ENCODE measurements around the gene SULT6B1.
"Not testable (repeated sequence)": the region's sequence is repeated elsewhere in the genome, so short reads cannot be mapped to it uniquely, and the experiment has no call there.

SULT6B1 gene

DNA sequence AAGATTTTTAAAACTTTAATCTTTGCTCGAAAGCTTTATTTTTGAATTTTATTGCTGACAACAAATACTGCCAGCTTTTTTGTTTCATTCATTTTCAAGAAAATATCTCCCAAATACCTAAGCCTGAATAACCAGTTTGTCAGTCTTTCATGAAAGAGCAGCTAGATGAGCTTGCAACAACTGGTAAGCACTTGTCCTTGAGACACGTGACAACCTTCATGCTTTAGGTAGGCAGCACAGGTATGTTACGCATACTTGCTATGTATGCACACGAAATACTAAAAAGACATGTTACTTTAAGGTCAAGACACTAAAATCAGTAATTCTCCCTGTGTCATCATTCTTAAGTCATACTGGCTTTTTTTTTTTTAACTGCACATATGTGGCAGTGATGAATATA, 30.6 kb upstream of the SULT6B1 start:
- H3K36me3 ChIP-seq (ENCODE audit: control insufficient read depth, insufficient read depth, low read length), result peaks cover 15% of the 10 kb centered on the region; the same call in 1 of the 2 replicates
- DNase-seq (ENCODE audit: low read depth, low spot score), result no peak

GRCh38 chr2:37215250-37215649, 26.8 kb upstream of the SULT6B1 start:
- Histone ChIP-seq H3K9me3 (ENCODE audit: control insufficient read depth, insufficient read depth, low read length) (no peaks in the 10 kb centered on the region), H3K27ac (ENCODE audit: low read length) (no peak overlapping the region), H3K27me3 (ENCODE audit: control insufficient read depth, insufficient read depth, low read length) (no peaks in the 10 kb centered on the region), H3K36me3 (ENCODE audit: control insufficient read depth, insufficient read depth, low read length) (peaks cover 26% of the 10 kb centered on the region; the same call in 1 of the 2 replicates), H3K4me1 (ENCODE audit: control insufficient read depth, insufficient read depth, low read length) (no peaks in the 10 kb centered on the region), H3K4me3 (ENCODE audit: low read length) (no peak overlapping the region)
- no peak for DNase-seq (ENCODE audit: low read depth, low spot score)
- no CpG with 5 or more reads among the region's 1 CpG for WGBS (ENCODE audit: insufficient coverage, insufficient read length)

More for the DNA sequence above, 30.6 kb upstream of the SULT6B1 start:
- Histone ChIP-seq H3K9me3 (ENCODE audit: control insufficient read depth, insufficient read depth, low read length) (no peaks in the 10 kb centered on the region), H3K4me3 (ENCODE audit: low read length) (no peak overlapping the region), H3K27ac (ENCODE audit: low read length) (no peak overlapping the region), H3K27me3 (ENCODE audit: control insufficient read depth, insufficient read depth, low read length) (no peaks in the 10 kb centered on the region), H3K4me1 (ENCODE audit: control insufficient read depth, insufficient read depth, low read length) (no peaks in the 10 kb centered on the region)
- no CpG with 5 or more reads among the region's 4 CpGs for WGBS (ENCODE audit: insufficient coverage, insufficient read length)

DNA sequence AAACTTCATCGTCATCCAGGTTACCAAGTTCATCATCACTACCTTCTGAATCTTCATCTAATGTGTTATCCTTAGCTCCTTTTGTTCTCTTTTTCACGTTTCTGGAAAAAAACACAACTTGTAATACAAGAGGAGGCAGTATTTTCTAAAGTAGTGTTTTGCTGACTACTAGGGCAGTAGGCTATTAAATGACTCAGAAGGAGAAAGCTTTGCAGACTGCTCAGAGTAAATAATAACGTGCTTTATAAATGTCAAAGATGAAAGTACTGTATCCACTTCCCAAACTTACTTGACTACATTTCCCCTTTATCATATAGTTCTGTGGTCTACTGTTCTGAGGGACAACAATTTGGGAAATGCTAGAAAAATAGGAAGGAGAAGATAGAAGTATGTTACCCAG, 23.5 kb upstream of the SULT6B1 start:
- H3K4me3 ChIP-seq (ENCODE audit: low read length), result no peak overlapping the region
- 100% methylated on average over 1 of the region's 3 CpGs for WGBS (ENCODE audit: insufficient coverage, insufficient read length)
- H3K9me3 ChIP-seq (ENCODE audit: control insufficient read depth, insufficient read depth, low read length), result no peaks in the 10 kb centered on the region
- H3K27me3 ChIP-seq (ENCODE audit: control insufficient read depth, insufficient read depth, low read length), result no peaks in the 10 kb centered on the region
- DNase-seq (ENCODE audit: low read depth, low spot score), result no peak
- no peak overlapping the region for H3K27ac ChIP-seq (ENCODE audit: low read length)
- H3K36me3 ChIP-seq (ENCODE audit: control insufficient read depth, insufficient read depth, low read length), result peaks cover 31% of the 10 kb centered on the region; the same call in 1 of the 2 replicates
- H3K4me1 ChIP-seq (ENCODE audit: control insufficient read depth, insufficient read depth, low read length), result no peaks in the 10 kb centered on the region

DNA sequence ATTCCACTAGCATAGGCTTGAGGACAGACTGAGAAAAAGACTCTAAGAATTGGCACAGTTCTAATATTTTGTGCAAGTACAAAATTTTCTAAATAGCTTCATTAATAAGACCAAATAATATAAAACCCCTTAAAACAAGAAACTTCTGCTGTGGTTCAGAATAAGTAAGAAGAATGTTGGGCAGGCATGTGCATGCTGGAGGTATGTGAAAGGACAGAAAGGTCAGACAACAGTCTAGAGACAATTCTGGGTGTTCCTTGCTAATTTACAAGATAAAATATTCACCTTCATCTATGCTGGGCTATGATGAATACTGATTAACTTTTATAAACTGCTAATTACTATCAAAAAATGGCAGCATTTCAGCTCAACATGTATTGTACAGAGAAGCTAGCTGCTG, 22.7 kb upstream of the SULT6B1 start:
- Histone ChIP-seq H3K36me3 (ENCODE audit: control insufficient read depth, insufficient read depth, low read length) (peaks cover 34% of the 10 kb centered on the region; the same call in 1 of the 2 replicates), H3K4me1 (ENCODE audit: control insufficient read depth, insufficient read depth, low read length) (no peaks in the 10 kb centered on the region), H3K9me3 (ENCODE audit: control insufficient read depth, insufficient read depth, low read length) (no peaks in the 10 kb centered on the region), H3K27ac (ENCODE audit: low read length) (no peak overlapping the region), H3K27me3 (ENCODE audit: control insufficient read depth, insufficient read depth, low read length) (no peaks in the 10 kb centered on the region), H3K4me3 (ENCODE audit: low read length) (no peak overlapping the region)
- DNase-seq (ENCODE audit: low read depth, low spot score), result no peak

GRCh38 chr2:37206760-37207159, 18.3 kb upstream of the SULT6B1 start:
- peaks cover 36% of the 10 kb centered on the region; the same call in 1 of the 2 replicates for H3K36me3 ChIP-seq (ENCODE audit: control insufficient read depth, insufficient read depth, low read length)
- not testable (repeated sequence) for H3K27ac ChIP-seq (ENCODE audit: low read length); DNase-seq (ENCODE audit: low read depth, low spot score); H3K9me3 ChIP-seq (ENCODE audit: control insufficient read depth, insufficient read depth, low read length); H3K4me3 ChIP-seq (ENCODE audit: low read length); H3K27me3 ChIP-seq (ENCODE audit: control insufficient read depth, insufficient read depth, low read length); H3K4me1 ChIP-seq (ENCODE audit: control insufficient read depth, insufficient read depth, low read length)
- WGBS (ENCODE audit: insufficient coverage, insufficient read length), result no CpG with 5 or more reads among the region's 2 CpGs

DNA sequence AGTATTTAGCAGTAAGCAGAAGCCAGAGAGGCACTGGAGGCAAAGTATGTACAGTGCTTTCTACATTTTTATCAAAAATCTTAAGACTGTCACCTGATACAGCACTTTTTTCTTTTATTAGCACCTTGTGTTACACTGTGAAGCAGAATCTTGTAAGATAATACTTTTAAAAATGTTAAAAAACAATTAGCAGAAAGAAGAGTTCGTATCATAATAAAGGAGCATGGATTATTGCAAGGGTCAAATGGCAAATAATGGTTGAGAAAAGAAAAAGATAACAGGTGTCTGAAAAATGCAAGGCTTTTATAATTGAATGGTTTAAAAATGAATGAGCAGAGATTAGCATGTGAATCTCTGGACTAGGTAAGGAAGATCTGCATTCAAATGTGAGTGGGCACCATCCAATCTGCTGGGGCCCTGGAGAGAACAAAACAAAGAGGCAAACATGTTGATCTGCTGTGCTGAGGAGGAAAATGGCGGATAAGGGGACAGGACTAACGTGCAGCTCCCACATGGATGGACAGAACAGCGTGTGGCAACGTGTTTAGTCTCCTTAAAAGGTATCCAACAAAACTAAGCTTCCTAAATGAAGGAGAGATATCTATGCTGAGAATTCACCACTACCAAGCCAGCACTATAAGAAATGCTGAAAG, 17.3 kb upstream of the SULT6B1 start:
- Histone ChIP-seq H3K9me3 (ENCODE audit: control insufficient read depth, insufficient read depth, low read length) (peaks cover 2% of the 10 kb centered on the region; the same call in 1 of the 2 replicates), H3K4me3 (ENCODE audit: low read length) (no peak overlapping the region), H3K36me3 (ENCODE audit: control insufficient read depth, insufficient read depth, low read length) (peaks cover 29% of the 10 kb centered on the region; the same call in 1 of the 2 replicates), H3K27ac (ENCODE audit: low read length) (peak overlapping the region; percentile 74), H3K4me1 (ENCODE audit: control insufficient read depth, insufficient read depth, low read length) (no peaks in the 10 kb centered on the region), H3K27me3 (ENCODE audit: control insufficient read depth, insufficient read depth, low read length) (no peaks in the 10 kb centered on the region)
- WGBS (ENCODE audit: insufficient coverage, insufficient read length), result no CpG with 5 or more reads among the region's 5 CpGs
- peak; percentile 83 for DNase-seq (ENCODE audit: low read depth, low spot score)

- not testable (repeated sequence) for H3K27me3 ChIP-seq (ENCODE audit: control insufficient read depth, insufficient read depth, low read length); H3K9me3 ChIP-seq (ENCODE audit: control insufficient read depth, insufficient read depth, low read length); H3K4me3 ChIP-seq (ENCODE audit: low read length); DNase-seq (ENCODE audit: low read depth, low spot score); H3K4me1 ChIP-seq (ENCODE audit: control insufficient read depth, insufficient read depth, low read length)
- Histone ChIP-seq H3K36me3 (ENCODE audit: control insufficient read depth, insufficient read depth, low read length) (peaks cover 25% of the 10 kb centered on the region; the same call in 1 of the 2 replicates), H3K27ac (ENCODE audit: low read length) (peak overlapping the region; percentile 74)
- no CpG with 5 or more reads among the region's 8 CpGs for WGBS (ENCODE audit: insufficient coverage, insufficient read length)
Observed at GRCh38 chr2:37205071-37205661, 16.7 kb upstream of the SULT6B1 start.

- DNase-seq (ENCODE audit: low read depth, low spot score), result no peak
- no CpG with 5 or more reads among the region's 2 CpGs for WGBS (ENCODE audit: insufficient coverage, insufficient read length)
- H3K4me1 ChIP-seq (ENCODE audit: control insufficient read depth, insufficient read depth, low read length), result no peaks in the 10 kb centered on the region
- H3K27ac ChIP-seq (ENCODE audit: low read length), result no peak overlapping the region
- peaks cover 2% of the 10 kb centered on the region; the same call in 1 of the 2 replicates for H3K9me3 ChIP-seq (ENCODE audit: control insufficient read depth, insufficient read depth, low read length)
- H3K36me3 ChIP-seq (ENCODE audit: control insufficient read depth, insufficient read depth, low read length), result peaks cover 18% of the 10 kb centered on the region; the same call in 1 of the 2 replicates
- no peak overlapping the region for H3K4me3 ChIP-seq (ENCODE audit: low read length)
- H3K27me3 ChIP-seq (ENCODE audit: control insufficient read depth, insufficient read depth, low read length), result no peaks in the 10 kb centered on the region
Observed at GRCh38 chr2:37203708-37204107, 15.2 kb upstream of the SULT6B1 start.

DNA sequence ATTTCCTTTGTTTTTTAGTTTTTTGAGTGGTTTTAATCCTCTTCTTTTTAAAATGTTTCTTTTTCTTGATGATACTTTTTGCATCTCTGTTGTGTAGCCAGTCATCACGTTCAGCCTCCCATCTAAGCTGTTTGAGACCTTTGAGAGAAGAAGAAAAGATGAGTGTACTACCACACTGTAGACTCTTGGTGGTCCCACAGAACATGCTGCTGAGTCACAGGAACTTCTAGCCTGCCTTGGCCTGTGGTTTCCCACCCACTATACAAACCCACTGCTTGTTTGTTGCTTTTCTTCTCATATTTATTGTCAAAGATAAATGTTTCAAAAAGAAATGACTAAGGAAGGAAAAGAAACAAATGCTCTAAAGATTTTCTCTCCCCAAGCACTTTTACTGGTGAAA, 13.3 kb upstream of the SULT6B1 start:
- Histone ChIP-seq H3K4me3 (ENCODE audit: low read length) (no peak overlapping the region), H3K27ac (ENCODE audit: low read length) (no peak overlapping the region), H3K36me3 (ENCODE audit: control insufficient read depth, insufficient read depth, low read length) (peaks cover 15% of the 10 kb centered on the region; the same call in 1 of the 2 replicates), H3K9me3 (ENCODE audit: control insufficient read depth, insufficient read depth, low read length) (peaks cover 2% of the 10 kb centered on the region; the same call in 1 of the 2 replicates), H3K27me3 (ENCODE audit: control insufficient read depth, insufficient read depth, low read length) (no peaks in the 10 kb centered on the region), H3K4me1 (ENCODE audit: control insufficient read depth, insufficient read depth, low read length) (no peaks in the 10 kb centered on the region; the same call in 1 of the 2 replicates)
- WGBS (ENCODE audit: insufficient coverage, insufficient read length), result no CpG with 5 or more reads among the region's 1 CpG
- no peak for DNase-seq (ENCODE audit: low read depth, low spot score)

- WGBS (ENCODE audit: insufficient coverage, insufficient read length), result no CpG with 5 or more reads among the region's 1 CpG
- DNase-seq (ENCODE audit: low read depth, low spot score), result no peak
- no peaks in the 10 kb centered on the region; the same call in 1 of the 2 replicates for H3K4me1 ChIP-seq (ENCODE audit: control insufficient read depth, insufficient read depth, low read length)
- H3K36me3 ChIP-seq (ENCODE audit: control insufficient read depth, insufficient read depth, low read length), result peaks cover 13% of the 10 kb centered on the region; the same call in 1 of the 2 replicates
- no peaks in the 10 kb centered on the region for H3K27me3 ChIP-seq (ENCODE audit: control insufficient read depth, insufficient read depth, low read length)
- peaks cover 2% of the 10 kb centered on the region; the same call in 1 of the 2 replicates for H3K9me3 ChIP-seq (ENCODE audit: control insufficient read depth, insufficient read depth, low read length)
- no peak overlapping the region for H3K4me3 ChIP-seq (ENCODE audit: low read length)
- no peak overlapping the region for H3K27ac ChIP-seq (ENCODE audit: low read length)
Observed at GRCh38 chr2:37201208-37201607, 12.7 kb upstream of the SULT6B1 start.

Data from iPS DF 6.9 (cell line).